HFFc6 (cell line): ENCODE data around the gene LPAR5. TPM values are rescaled to one million over a fixed set of nuclear protein-coding genes. Genes with fewer than 3 reads are reported as not detected.

ENCODE experiments used
- DNase-seq: peaks from one replicate; pipeline ENCODE4 v3.0.0-alpha.2; 2018
- H3K27ac Mint-ChIP-seq: 2 replicates; pipeline ENCODE4 v1.8.0; 2020; ENCODE audit warnings: mild to moderate bottlenecking, mixed read lengths
- H3K27me3 Mint-ChIP-seq: 2 replicates; pipeline ENCODE4 v1.8.0; 2021; ENCODE audit warnings: mild to moderate bottlenecking, moderate library complexity, mixed read lengths; ENCODE audit not compliant: insufficient read depth
- H3K36me3 Mint-ChIP-seq: 2 replicates; pipeline ENCODE4 v1.8.0; 2021; ENCODE audit warnings: low read depth, mixed read lengths
- H3K4me1 Mint-ChIP-seq: 2 replicates; pipeline ENCODE4 v1.8.0; 2020; ENCODE audit warnings: low read depth, mixed read lengths
- H3K4me3 Mint-ChIP-seq: 2 replicates; pipeline ENCODE4 v1.8.0; 2020; ENCODE audit warnings: mild to moderate bottlenecking, moderate library complexity, mixed read lengths
- H3K9me3 Mint-ChIP-seq: 2 replicates; pipeline ENCODE4 v1.8.0; 2020; ENCODE audit warnings: mild to moderate bottlenecking, mixed read lengths
- CTCF ChIP-seq: fragments of 200-600 bp; sonication (generic); IDR thresholded peaks from 2 replicates; pipeline ENCODE4 v1.5.0; 2021; ENCODE audit warnings: antibody characterized with exemption, mild to moderate bottlenecking
- total RNA-seq, 6 experiments: library from RNA; stranded (reverse); fragmentation: NEBNext Ultra II Directional; extraction: Animal tissue kit (Norgen Biotek cat#: 25700); gene quantifications; 2 replicates in 1 of 6; 3 replicates in 5 of 6; pipeline ENCODE4 v1.2.3, GENCODE V29; 2021

LPAR5 gene
- total RNA-seq, 6 experiments from 2014 or later: not detected

DNA sequence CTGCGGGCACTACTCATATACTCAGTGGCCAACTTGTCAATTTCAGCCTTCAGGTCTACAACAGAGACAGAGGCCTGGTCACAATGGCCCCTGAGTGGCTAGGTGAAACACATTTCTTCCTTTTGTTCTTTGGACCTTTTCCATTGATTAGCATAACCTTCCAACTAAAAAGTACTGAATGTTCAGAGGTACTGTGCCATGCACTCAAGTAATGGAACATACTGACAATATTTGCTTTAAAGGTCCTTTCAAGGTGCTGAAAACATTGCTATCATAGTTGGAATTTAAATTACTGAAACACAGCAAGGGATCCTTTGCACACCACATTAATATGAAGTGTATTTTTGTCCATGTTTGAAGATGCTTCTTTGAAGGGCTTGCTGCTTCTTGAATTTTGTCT is 17.6 kb upstream of the LPAR5 start:
- H3K27me3 Mint-ChIP-seq: no peaks in the 10 kb centered on the region
- no peak for DNase-seq
- no peaks in the 10 kb centered on the region for H3K4me1 Mint-ChIP-seq
- no peak overlapping the region for H3K4me3 Mint-ChIP-seq
- H3K9me3 Mint-ChIP-seq: no peaks in the 10 kb centered on the region
- peaks cover 16% of the 10 kb centered on the region for H3K36me3 Mint-ChIP-seq
- TF ChIP-seq CTCF: no peak
- no peak overlapping the region for H3K27ac Mint-ChIP-seq

DNA sequence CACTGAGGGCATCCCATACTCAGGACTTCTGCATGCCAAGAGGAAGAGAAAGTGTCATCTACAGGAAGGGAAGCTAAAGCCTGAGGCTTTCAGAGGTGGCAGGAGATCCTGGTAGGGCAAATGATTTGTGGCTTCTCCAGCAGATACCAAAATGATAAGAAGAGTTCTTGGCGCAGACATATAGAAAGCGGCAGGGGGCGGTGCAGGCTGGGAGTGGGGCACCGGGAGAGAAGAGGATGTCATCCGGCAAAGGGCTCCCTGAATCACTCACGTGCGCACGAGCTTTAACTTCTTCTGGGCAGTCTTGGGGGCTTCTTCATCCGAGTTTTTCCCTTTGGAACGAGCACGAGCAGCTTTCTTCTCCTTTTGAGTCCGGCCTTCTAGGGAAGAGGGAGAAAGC is 16.6 kb upstream of the LPAR5 start:
- H3K9me3 Mint-ChIP-seq: peaks cover 4% of the 10 kb centered on the region; the same call in 1 of the 2 replicates
- no peak overlapping the region for H3K27ac Mint-ChIP-seq
- H3K4me3 Mint-ChIP-seq: no peak overlapping the region
- H3K27me3 Mint-ChIP-seq: no peaks in the 10 kb centered on the region
- H3K4me1 Mint-ChIP-seq: no peaks in the 10 kb centered on the region
- DNase-seq: no peak
- H3K36me3 Mint-ChIP-seq: peaks cover 25% of the 10 kb centered on the region
- TF ChIP-seq CTCF: no peak

DNA sequence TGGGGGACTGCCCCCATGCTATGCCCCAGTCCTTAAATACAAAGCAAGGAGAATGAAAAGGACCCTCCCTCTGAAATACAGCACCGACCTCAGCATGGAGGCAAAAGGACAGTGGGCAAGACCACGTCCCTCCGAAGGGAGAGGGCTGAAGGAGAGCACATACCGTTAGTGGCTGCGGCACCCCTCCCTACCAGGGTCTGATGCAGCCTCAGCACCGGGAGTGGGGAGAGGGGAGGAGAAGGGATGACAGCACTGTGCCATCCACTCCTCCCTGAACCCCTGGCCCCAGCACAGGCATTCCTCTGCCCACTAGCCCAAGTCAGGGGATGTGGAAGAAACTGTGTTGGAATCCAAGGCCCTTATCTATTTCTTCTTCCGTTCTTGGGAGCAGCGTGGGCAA is 15.1 kb upstream of the LPAR5 start:
- TF ChIP-seq CTCF: no peak
- Mint-ChIP-seq H3K4me1 (no peaks in the 10 kb centered on the region), H3K36me3 (peaks cover 33% of the 10 kb centered on the region), H3K27ac (no peak overlapping the region), H3K27me3 (no peaks in the 10 kb centered on the region), H3K4me3 (no peak overlapping the region), H3K9me3 (peaks cover 15% of the 10 kb centered on the region; the same call in 1 of the 2 replicates)
- no peak for DNase-seq

DNA sequence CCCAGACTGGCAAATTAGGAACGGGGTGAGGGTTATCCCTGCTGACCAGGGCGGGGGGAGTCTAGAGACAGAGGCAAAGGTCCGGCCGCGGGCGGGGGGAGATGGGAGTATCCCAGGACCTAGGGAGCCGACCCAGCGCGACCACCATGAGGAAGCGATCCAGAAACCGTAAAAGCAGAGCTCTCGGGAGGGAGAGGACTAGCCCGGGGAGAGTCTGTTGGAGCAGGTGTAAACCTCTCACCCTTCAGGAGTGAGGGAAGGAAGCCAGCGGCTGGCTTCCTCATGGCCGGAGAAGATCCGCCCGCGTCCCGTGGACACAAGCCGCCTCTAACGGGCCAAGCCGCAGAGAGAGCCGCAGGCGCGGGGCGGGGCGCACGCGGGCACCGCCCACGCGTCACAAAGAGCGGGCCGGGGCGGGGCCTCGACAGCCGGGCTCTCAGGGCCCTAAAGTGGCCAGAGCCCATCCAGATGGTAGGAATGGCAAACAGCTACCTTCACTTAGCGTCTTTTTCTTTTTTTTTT is 11.4 kb upstream of the LPAR5 start, which contains the start of gene ACRBP:
TSS of gene ACRBP (minus strand) at position 350 of the 522 bp plus-strand sequence. CDS start at position 284, 66 bp downstream.
- Mint-ChIP-seq H3K9me3 (peaks cover 50% of the 10 kb centered on the region), H3K27me3 (peaks cover 3% of the 10 kb centered on the region), H3K27ac (no peak within 1 kb of the TSS), H3K4me1 (no peaks in the 10 kb centered on the region), H3K36me3 (peaks cover 49% of the 10 kb centered on the region), H3K4me3 (no peak within 1 kb of the TSS)
- DNase-seq: no peak
- no peak for TF ChIP-seq CTCF

- DNase-seq: no peak
- Mint-ChIP-seq H3K9me3 (peaks cover 54% of the 10 kb centered on the region), H3K27me3 (peaks cover 7% of the 10 kb centered on the region), H3K4me3 (no peak overlapping the region), H3K27ac (no peak overlapping the region), H3K4me1 (no peaks in the 10 kb centered on the region), H3K36me3 (peaks cover 47% of the 10 kb centered on the region)
- no peak for TF ChIP-seq CTCF
These were observed 10.7 kb upstream of the LPAR5 start for GRCh38 chr12:6646276-6647082.
